ENCODE data around the gene SPPL2B.
"Not testable (repeated sequence)": the region's sequence is repeated elsewhere in the genome, so short reads cannot be mapped to it uniquely, and the experiment has no call there.

SPPL2B gene

DNA sequence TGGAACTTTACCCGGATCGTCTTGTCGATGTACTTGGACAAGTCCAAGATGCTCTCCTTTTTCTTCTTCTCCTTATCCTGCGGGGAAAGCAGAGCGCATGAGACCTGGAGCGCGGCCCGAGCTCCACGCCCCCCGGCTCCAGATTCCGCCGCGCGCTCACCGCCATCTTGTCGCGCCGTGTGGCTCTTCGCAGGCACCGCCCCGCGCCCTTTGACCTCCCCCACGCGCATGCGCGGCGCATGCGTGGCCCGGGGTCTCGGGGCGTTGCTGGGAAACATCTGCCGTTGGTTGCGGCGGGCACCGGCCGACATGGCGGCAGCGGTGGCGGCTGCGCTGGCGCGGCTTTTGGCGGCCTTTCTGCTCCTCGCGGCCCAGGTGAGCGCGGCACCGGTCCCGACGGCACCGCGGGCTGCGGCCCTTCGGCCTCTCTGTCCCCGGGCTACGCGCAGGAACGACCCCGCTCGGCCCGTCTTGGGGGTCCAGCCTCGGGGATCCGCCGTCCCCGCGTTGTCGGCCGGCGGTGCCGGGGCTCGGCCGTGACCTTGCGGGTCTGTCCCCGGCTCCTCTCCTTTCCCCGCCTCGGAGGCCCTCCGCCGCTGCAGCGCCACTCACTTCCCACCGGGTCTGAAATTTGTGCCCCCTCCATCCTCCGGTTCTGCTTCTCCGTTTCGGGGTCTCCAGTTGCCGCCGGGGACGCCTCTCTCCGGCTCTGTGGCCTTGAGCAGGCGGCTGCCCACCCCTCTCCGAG lies at the start of gene SPPL2B, which contains the start of gene LSM7:
TSS of gene SPPL2B (plus strand) at position 284 of the 748 bp plus-strand sequence. CDS start at position 310, 26 bp downstream.
TSS of gene LSM7 (minus strand) at position 186 of the 748 bp plus-strand sequence. CDS start at position 166, 20 bp downstream.
- no peak for DNase-seq (ENCODE audit: low read depth, low spot score)

- no peak for DNase-seq (ENCODE audit: low read depth, low spot score)
Observed at GRCh38 chr19:2280633-2281264, 47.7 kb upstream of the SPPL2B start.

- DNase-seq (ENCODE audit: low read depth, low spot score) = not testable (repeated sequence)
Observed at GRCh38 chr19:2281265-2282061, 47.0 kb upstream of the SPPL2B start.

GRCh38 chr19:2282062-2282861 lies 46.2 kb upstream of the SPPL2B start, which contains the start of gene PEAK3:
Gene PEAK3 (minus strand): TSS chr19:2282175. CDS start chr19:2280931, 1,244 bp downstream.
- no peak for DNase-seq (ENCODE audit: low read depth, low spot score)

DNA sequence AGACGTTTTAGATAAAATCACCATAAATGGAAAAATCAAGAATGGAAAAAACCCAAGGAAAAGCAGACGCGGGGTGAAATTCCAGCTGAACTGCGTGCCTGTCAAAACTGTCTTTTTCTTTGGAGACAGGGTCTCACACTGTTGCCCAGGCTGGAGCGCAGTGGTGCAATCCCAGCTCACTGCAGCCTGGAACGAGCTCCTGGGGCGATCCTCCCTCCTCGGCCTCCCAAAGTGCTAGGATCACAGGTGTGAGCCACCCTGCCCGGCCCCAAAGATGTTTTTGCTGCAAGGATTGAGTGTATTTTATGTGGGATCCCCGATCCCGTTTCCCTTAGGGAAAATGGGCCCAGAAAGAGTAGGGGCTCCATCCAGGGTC lies 45.6 kb upstream of the SPPL2B start:
- no peak for DNase-seq (ENCODE audit: low read depth, low spot score)

DNA sequence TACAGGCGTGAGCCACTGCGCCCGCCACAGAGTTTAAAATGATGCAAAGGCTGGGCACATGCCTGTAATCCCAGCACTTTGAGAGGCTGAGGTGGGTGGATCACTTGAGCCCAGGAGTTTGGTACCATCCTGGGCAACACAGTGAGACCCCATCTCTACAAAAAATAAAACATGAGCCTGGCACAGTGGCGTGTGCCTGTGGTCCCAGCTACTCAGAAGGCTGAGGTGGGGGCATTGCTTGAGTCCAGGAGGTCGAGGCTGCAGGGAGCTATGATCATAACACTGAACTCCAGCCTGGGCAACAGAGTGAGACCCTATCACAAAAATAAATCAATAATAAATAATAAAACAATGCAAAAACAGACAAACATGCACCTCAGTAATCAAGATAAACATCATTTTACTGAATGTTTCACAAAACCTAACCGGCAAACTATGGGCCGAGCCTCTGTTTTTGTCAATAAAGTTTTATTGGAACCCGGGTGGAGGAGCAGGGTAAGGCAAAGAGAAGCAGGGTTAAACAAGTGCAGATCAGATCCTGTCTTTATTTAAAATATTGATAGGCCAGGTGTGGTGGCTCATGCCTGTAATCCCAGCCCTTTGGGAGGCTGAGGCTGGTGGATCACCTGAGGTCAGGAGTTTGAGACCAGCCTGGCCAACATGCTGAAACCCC lies 44.5 kb upstream of the SPPL2B start:
- no peak for DNase-seq (ENCODE audit: low read depth, low spot score)

GRCh38 chr19:2286402-2287140 lies 41.9 kb upstream of the SPPL2B start:
- no peak for DNase-seq (ENCODE audit: low read depth, low spot score)

DNA sequence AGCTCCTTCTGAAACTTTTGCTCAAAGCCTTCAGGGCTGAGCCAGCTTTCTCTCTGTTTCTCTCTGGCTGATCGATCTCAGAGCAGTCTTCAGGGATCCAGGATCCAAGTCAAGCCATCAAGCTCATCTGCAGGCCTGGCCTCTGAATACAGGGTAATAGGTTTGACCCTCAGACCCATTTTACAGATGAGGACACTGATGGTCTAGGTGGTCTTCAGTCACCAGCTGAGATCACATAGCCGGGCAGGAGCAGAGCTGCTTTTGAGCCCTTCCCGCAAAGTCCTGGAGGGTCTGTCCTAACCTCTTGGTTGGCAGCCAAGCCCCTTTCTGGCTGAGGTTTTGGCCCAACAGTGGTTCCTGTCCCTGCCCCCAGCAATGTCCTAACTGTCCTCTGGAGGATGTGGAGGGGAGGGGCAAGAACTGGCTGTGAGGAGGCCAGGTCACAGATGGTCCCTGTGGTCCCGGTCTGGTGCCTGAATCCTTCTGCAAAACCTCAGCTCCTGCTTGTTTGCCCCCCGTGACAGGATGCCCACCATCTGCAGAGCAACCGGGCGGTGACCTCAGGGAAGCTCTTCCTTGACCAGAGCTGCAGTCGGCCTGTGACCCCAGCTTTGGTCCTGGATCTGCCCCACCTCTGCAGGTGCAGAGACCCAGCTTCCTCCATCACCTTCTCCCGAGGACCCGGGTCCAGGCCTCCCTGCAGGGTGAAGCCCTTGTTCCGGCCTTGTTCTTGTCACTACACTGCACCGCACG lies 40.7 kb upstream of the SPPL2B start:
- no peak for DNase-seq (ENCODE audit: low read depth, low spot score)

DNA sequence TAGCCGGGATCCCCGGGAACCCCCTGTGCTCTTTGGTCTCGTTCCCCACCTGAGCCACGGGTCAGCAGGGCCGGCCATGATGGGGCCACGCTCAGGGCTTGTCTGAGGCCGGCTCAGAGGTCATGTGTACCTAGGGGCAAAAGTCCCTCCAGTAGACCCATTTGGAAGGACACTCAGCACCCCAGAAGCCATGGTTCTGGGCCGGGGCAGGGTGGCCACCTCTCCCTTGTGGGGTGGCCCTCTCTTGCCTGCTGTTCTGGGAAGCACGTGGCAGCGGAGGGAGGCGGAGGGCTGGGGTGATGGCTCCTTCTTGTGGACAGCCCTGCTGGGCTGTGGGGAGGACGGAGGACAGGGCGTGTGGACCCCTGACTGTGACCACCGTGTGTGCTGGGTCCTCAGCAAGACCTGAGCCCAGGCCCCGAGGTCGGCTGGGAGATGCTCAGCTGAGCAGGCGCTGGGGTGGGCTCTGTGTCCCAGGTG lies 40.1 kb upstream of the SPPL2B start:
- DNase-seq (ENCODE audit: low read depth, low spot score) = no peak

DNA sequence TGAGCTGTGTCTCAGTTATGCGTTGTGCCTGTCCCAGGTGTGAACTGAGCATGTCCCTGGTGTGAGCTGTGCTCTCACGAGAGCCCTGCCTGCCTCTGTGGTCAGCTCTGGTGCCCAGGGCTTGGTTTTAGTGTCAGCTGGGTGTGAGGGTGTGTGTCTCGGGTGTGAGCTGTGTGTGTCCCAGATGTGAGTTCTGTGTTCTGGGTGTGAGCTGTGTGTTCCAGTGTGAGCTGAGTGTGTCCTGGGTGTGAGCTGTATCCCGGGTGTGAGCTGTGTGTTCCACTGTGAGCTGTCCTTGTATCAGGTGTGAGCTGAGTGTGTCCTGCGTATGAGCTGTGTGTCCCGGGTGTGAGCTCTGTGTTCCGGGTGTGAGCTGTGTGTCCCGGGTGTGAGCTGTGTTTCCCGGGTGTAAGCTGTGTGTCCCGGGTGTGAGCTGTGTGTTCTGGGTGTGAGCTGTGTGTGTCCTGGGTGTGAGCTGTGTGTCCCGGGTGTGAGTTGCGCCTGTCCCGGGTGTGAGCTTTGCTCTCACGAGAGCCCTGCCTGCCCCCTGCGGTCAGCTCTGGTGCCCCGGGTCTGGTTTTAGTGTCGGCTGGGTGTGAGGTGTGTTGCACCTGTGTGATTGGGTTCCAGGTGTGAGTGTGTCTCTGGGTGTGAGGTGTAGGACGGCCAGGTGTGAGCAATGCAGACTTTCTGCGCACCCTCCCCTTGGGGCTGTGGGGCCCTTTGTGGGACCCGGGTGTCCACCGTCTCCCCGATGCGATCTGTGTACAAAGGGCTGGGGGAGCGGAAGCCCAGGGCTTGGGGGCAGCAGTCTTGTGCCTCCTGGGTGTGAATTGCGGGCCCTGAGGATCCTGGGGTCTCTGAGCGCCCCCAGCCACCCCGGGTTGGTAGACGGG lies 39.4 kb upstream of the SPPL2B start:
- DNase-seq (ENCODE audit: low read depth, low spot score) = no peak

DNA sequence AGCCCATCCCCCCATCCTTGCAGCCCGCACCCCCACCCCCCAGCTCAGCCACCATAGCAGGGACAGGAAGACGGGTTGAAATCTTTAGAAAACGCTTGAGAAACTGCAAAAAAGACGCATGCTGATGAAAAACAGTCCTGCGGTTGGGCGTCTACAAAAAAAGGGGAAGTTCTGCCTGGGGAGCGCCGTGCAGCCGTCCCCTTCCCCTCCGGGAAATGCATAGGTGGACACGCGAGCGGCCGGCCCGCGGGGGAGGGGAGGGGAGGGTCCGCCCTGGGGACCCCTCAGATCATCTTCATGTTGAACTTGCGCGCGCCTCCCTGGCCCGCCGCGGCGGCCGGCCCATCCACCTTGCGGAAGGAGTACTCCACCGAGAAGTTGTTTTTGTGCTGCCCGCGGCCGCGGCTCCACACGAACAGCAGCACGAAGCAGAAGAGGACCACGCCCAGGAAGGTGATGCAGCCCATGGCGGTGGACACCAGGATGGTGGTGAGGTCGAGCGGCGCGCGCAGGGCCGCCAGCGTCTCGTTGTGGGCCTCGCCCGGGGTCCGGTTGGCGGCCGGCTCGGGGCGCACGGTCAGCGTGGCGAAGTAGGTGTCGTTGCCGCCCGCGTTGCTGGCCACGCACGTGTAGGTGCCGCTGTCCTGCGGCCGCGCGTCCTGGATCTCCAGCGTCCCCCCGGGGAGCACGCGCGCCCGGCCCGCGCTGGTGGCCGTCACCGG lies 38.6 kb upstream of the SPPL2B start:
- DNase-seq (ENCODE audit: low read depth, low spot score) = no peak

GRCh38 chr19:2290441-2291184 lies 37.9 kb upstream of the SPPL2B start:
- no peak for DNase-seq (ENCODE audit: low read depth, low spot score)

DNA sequence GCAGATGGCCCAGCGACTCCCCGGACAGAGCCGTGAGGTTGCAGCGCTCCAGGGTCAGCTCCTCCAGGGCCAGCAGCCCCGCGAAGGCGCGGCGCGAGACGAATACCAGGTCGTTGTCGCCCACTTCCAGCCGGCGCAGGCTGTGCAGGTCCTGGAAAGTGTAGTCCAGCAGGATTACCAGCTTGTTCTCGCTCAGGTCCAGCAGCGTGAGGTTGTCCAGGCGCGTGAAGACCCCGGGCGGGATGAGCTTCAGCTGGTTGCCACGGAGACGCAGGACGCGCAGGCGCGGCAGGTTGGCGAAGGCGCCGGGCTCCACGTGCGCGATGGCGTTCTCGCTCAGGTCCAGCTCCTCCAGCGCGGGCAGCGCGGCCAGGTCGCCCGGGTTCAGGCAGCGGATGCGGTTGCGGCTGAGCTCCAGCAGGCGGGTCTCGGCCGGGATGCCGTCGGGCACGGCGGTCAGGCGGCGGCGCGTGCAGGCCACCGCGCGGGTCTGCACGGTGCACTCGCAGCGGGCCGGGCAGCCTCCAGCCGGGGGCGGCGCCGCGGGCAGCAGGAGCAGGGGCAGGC lies 37.2 kb upstream of the SPPL2B start:
- DNase-seq (ENCODE audit: low read depth, low spot score) = no peak

DNA sequence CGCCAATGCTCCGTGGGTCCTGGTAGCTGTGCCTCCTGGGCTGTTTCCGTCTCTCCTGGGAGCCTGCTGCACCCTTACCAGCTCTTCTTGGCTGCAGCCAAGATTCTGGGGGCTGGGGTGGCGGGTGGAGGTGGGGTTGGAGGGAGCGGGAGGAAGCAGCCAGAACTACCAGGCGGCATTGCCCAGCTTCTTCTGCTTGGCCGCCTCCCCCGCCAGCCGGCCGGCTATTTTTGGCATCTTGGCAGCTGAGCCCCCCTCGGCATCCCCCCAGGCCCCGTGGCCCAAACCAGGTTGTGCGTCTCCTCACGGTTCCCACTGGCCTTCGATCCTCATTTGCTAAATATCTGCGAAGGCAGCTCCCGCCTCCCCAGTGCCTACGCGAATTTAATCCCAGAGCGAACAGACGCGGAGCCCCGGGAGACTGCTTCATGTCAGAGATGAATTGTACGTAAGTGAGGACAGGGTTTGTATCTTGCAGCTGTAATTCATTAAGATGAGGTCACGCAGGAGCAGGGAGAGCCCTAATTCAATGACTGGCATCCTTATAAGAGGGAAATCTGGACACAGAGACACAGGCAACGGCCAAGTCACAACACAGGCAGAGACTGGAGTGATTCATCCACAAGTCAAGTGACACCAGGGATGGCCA lies 33.7 kb upstream of the SPPL2B start:
- no peak for DNase-seq (ENCODE audit: low read depth, low spot score)

DNA sequence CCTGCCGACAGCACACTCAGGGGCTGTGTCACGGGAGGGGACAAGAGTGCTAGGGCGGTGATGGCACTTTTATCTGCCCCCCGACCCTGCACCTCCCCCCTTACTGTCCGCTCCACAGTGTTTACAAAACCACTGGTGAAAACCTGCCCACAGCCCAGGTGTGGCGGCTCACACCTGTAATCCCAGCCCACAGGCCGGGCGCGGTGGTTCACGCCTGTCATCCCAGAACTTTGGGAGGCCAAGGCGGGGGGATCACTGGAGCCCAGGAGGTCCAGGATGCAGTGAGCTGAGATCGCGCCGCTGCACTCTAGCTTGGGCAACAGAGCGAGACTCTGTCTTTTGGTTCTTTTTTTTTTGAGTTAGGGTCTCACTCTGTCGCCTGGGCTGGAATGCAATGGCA lies 32.3 kb upstream of the SPPL2B start:
- no peak for DNase-seq (ENCODE audit: low read depth, low spot score)

- DNase-seq (ENCODE audit: low read depth, low spot score) = no peak
Observed at GRCh38 chr19:2300533-2300932, 28.0 kb upstream of the SPPL2B start.
